GM10248 (cell line): ENCODE results near the gene MLPH.

Source experiments
- CTCF ChIA-PET: fragments of 300-600 bp; sonication (Branson Sonifier 250); formaldehyde crosslinking; extraction: SDS; loops from one replicate; lab custom pipeline; 2021; ENCODE audit warnings: antibody characterized with exemption; lab: Yijun Ruan, JAX
- POLR2A ChIA-PET: fragments of 350-650 bp; sonication (Branson Sonifier 250); formaldehyde crosslinking; extraction: SDS; loops from one replicate; lab custom pipeline; 2020; ENCODE audit warnings: antibody characterized with exemption; lab: Yijun Ruan, JAX
- DNase-seq: peaks from one replicate; pipeline ENCODE4 v3.0.0; 2012; ENCODE audit errors: extremely low spot score
- CTCF ChIP-seq: IDR thresholded peaks from 2 replicates; pipeline ENCODE4 v1.5.1; 2012; ENCODE audit warnings: mild to moderate bottlenecking, low read depth; ENCODE audit errors: extremely low read depth, missing control alignments, control extremely low read depth

Gene MLPH

GRCh38 chr2:237498341-237498740 is 11.3 kb downstream of the MLPH start:
- DNase-seq = no peak
- TF ChIP-seq CTCF = no peak
- ChIA-PET CTCF (no interaction called here), POLR2A (no interaction called here)

- CTCF ChIA-PET = interaction anchor here (3.2 to 4.1 kb wide), 2 partner anchors 11 to 71 kb away, joined by 16 to 19 read pairs; no protein-coding TSS in a partner anchor
- no peak for TF ChIP-seq CTCF
- DNase-seq = no peak
- POLR2A ChIA-PET = no interaction called here
Observed at GRCh38 chr2:237500681-237501424, 13.8 kb downstream of the MLPH start.

GRCh38 chr2:237501892-237502513 is 15.0 kb downstream of the MLPH start:
- CTCF ChIA-PET = interaction anchor here (3.2 to 4.1 kb wide), 2 partner anchors 10 to 70 kb away, joined by 16 to 19 read pairs; no protein-coding TSS in a partner anchor
- no peak for DNase-seq
- no peak for TF ChIP-seq CTCF
- POLR2A ChIA-PET = no interaction called here

GRCh38 chr2:237503201-237503600 is 16.1 kb downstream of the MLPH start:
- POLR2A ChIA-PET = no interaction called here
- no peak for TF ChIP-seq CTCF
- DNase-seq = no peak
- CTCF ChIA-PET = interaction anchor here (14.3 kb wide), 1 partner anchor 71 kb away, joined by 317 read pairs; no protein-coding TSS in a partner anchor

GRCh38 chr2:237505188-237505939 is 18.3 kb downstream of the MLPH start:
- no peak for DNase-seq
- no peak for TF ChIP-seq CTCF
- POLR2A ChIA-PET = no interaction called here
- CTCF ChIA-PET = interaction anchor here (1.1 to 14.3 kb wide), 3 partner anchors 7 to 84 kb away, joined by 3 to 317 read pairs (median 10); no protein-coding TSS in a partner anchor

- POLR2A ChIA-PET = no interaction called here
- TF ChIP-seq CTCF = no peak
- DNase-seq = no peak
- CTCF ChIA-PET = interaction anchor here (1.1 to 14.3 kb wide), 2 partner anchors 12 to 67 kb away, joined by 3 to 317 read pairs; no protein-coding TSS in a partner anchor
Observed at GRCh38 chr2:237507512-237507911, 20.5 kb downstream of the MLPH start.
